ENCODE measurements around the gene UACA. TPM values are rescaled to one million over a fixed set of nuclear protein-coding genes. Genes with fewer than 3 reads are reported as not detected.

Gene UACA
- total and polyA plus RNA-seq, 2 donors (not counting 3 experiments of a cell fraction or from before 2014, with no cell fraction given) = 167 to 292 TPM

DNA sequence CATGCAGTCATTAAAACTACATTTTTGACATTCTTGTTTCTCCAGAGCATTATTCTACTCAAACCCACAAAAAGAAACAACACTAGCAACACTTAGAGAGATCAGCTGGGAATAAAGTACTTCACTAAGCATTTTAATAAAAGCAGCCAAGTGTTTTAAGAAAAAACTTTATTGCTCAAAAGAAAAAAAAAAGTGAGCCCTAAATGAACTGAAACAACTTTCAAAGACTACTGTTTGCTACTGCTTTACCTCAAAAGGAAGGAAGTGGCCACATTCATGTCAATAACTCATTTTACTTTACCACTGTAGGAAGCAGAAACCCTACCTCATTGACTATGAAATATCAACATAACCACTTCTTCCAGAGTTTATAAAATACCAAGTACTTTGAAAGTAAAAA is 91.3 kb downstream of the UACA start:
- CTCF ChIA-PET = interaction anchor here (0.9 to 3.0 kb wide), 6 partner anchors 51 to 339 kb away, joined by 3 to 33 read pairs (median 6); no protein-coding TSS in a partner anchor
- H3K4me2 ChIP-seq (ENCODE audit: insufficient read depth, low read length) = peak overlapping the region; percentile 12
- TF ChIP-seq POLR2A (IDR thresholded peaks at IDR 0.05; ENCODE audit: low read depth, low read length) = no peak
- TF ChIP-seq MYC (IDR thresholded peaks at IDR 0.05; ENCODE audit: low read depth, low read length) = no peak
- no peak for TF ChIP-seq POLR2AphosphoS5 (IDR thresholded peaks at IDR 0.05; ENCODE audit: insufficient read depth, low read depth, low read length)
- no peak for TF ChIP-seq EZH2 (IDR thresholded peaks at IDR 0.05; ENCODE audit: borderline replicate concordance, low read depth, low read length, severe bottlenecking)
- no peak for TF ChIP-seq FOS (IDR thresholded peaks at IDR 0.05; ENCODE audit: borderline replicate concordance, insufficient read depth, low read length)
- no peak for TF ChIP-seq JUN (IDR thresholded peaks at IDR 0.05; ENCODE audit: borderline replicate concordance, insufficient read depth, insufficient read length, low read depth)
- TF ChIP-seq, protein P1, sequence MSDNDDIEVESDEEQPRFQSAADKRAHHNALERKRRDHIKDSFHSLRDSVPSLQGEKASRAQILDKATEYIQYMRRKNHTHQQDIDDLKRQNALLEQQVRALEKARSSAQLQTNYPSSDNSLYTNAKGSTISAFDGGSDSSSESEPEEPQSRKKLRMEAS (IDR thresholded peaks at IDR 0.05; ENCODE audit: insufficient read depth, insufficient read length) = no peak
- TF ChIP-seq GATA2 (IDR thresholded peaks at IDR 0.05; ENCODE audit: insufficient read depth, insufficient read length, low read depth, low read length) = no peak
- TF ChIP-seq, protein P2, sequence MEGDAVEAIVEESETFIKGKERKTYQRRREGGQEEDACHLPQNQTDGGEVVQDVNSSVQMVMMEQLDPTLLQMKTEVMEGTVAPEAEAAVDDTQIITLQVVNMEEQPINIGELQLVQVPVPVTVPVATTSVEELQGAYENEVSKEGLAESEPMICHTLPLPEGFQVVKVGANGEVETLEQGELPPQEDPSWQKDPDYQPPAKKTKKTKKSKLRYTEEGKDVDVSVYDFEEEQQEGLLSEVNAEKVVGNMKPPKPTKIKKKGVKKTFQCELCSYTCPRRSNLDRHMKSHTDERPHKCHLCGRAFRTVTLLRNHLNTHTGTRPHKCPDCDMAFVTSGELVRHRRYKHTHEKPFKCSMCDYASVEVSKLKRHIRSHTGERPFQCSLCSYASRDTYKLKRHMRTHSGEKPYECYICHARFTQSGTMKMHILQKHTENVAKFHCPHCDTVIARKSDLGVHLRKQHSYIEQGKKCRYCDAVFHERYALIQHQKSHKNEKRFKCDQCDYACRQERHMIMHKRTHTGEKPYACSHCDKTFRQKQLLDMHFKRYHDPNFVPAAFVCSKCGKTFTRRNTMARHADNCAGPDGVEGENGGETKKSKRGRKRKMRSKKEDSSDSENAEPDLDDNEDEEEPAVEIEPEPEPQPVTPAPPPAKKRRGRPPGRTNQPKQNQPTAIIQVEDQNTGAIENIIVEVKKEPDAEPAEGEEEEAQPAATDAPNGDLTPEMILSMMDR (IDR thresholded peaks at IDR 0.05; ENCODE audit: extremely low read depth in 1 of 2, insufficient read depth in 1 of 2, low read depth in 1 of 2, low read length in 2 of 2) = no peak
- no peaks in the 10 kb centered on the region for H3K79me2 ChIP-seq (ENCODE audit: control insufficient read depth, insufficient read depth, low read length)
- BruUV-seq (replicated peaks) = no TSS peak
- H3K9me3 ChIP-seq (replicated peaks; ENCODE audit: control insufficient read depth, insufficient read depth, low read length) = no peaks in the 10 kb centered on the region
- H3K36me3 ChIP-seq (ENCODE audit: control insufficient read depth in 2 of 2, extremely low read depth in 1 of 2, insufficient read depth in 2 of 2, low read length in 2 of 2) = peaks cover 14 to 55% of the 10 kb centered on the region in 2 experiments
- dilution Hi-C loops (cut with MboI; ENCODE audit: extremely low pct_ligation_motif_present, low sequenced_read_pairs) = no loop called here
- H3K9ac ChIP-seq (replicated peaks; ENCODE audit: extremely low read depth, insufficient read depth, low read length) = no peak overlapping the region
- DNase-seq (ENCODE audit: low read depth, low spot score) (peak; percentile 63), FAIRE-seq (peak; percentile 56)
- POLR2A ChIA-PET = no interaction called here
- no peak overlapping the region for H3K27ac ChIP-seq (ENCODE audit: insufficient read depth, low read depth, low read length)
- no peaks in the 10 kb centered on the region for H3K27me3 ChIP-seq (ENCODE audit: control insufficient read depth in 2 of 2, insufficient read depth in 2 of 2, low read length in 2 of 2)
- peaks cover 6% of the 10 kb centered on the region for H3K4me1 ChIP-seq (ENCODE audit: control insufficient read depth, extremely low read depth, insufficient read depth, low read length)
- no peak overlapping the region for H2AFZ ChIP-seq (ENCODE audit: low read depth, low read length)
- peaks cover 3% of the 10 kb centered on the region for H3K9me1 ChIP-seq (replicated peaks; ENCODE audit: control insufficient read depth, extremely low read depth, insufficient read depth, low read length)
- no peaks in the 10 kb centered on the region for H4K20me1 ChIP-seq (replicated peaks; ENCODE audit: control insufficient read depth, extremely low read depth, insufficient read depth, low read length)
- intact Hi-C loops (cut with micrococcal nuclease) = no loop called here
- H3K4me3 ChIP-seq (replicated peaks in 1 of 3; ENCODE audit: insufficient read depth in 1 of 3, low read depth in 1 of 3, low read length in 3 of 3) = no peak overlapping the region
